Tibial artery (tissue), 4 donors: ENCODE data around the gene HACD3.

Source experiments
- DNase-seq, 2 donors: peaks; one replicate each; pipeline ENCODE4 v3.0.0-alpha.2; 2019
- H3K27ac ChIP-seq, 2 donors: fragments of 200-600 bp; sonication (generic) in 1 of 2; 1 replicate in 1 of 2; 2 replicates in 1 of 2; pipeline ENCODE4 v1.5.1; 2018 to 2019; ENCODE audit warnings: mild to moderate bottlenecking in 1 of 2
- H3K27me3 ChIP-seq, 2 donors: fragments of 200-600 bp; sonication (generic) in 1 of 2; one replicate each; pipeline versions ENCODE4 v1.5.1 to v1.6.0; 2016 to 2019
- H3K36me3 ChIP-seq, 3 donors: fragments of 200-600 bp; sonication (generic) in 2 of 3; one replicate each; pipeline ENCODE4 v1.5.1; 2016 to 2019; ENCODE audit warnings: mild to moderate bottlenecking in 2 of 3
- H3K4me1 ChIP-seq, 4 donors: fragments of 200-600 bp; sonication (generic) in 2 of 4; 1 replicate in 3 of 4; 2 replicates in 1 of 4; pipeline ENCODE4 v1.5.1; 2016 to 2019
- H3K4me3 ChIP-seq, 2 donors: fragments of 200-600 bp; sonication (generic) in 1 of 2; 1 replicate in 1 of 2; 2 replicates in 1 of 2; pipeline ENCODE4 v1.5.1; 2018 to 2019; ENCODE audit warnings: mild to moderate bottlenecking in 2 of 2
- H3K9me3 ChIP-seq, 3 donors: fragments of 200-600 bp; sonication (generic) in 1 of 3; one replicate each; pipeline ENCODE4 v1.5.1; 2016 to 2019
- intact Hi-C: fragments of 100-400 bp; cut with DNase I; formaldehyde crosslinking; loops from one replicate; pipeline ENCODE4 v1.15.0; 2023; ENCODE audit warnings: low total_unique reads
- TF ChIP-seq, protein P1 (sequence below), 2 experiments: fragments of 200-600 bp in 1 of 2; fragments of 450-650 bp in 1 of 2; IDR thresholded peaks; one replicate each; pipeline ENCODE4 v1.5.1; 2017 to 2019; ENCODE audit warnings: antibody characterized with exemption in 2 of 2, mild to moderate bottlenecking in 1 of 2, moderate library complexity in 1 of 2

HACD3 gene

DNA sequence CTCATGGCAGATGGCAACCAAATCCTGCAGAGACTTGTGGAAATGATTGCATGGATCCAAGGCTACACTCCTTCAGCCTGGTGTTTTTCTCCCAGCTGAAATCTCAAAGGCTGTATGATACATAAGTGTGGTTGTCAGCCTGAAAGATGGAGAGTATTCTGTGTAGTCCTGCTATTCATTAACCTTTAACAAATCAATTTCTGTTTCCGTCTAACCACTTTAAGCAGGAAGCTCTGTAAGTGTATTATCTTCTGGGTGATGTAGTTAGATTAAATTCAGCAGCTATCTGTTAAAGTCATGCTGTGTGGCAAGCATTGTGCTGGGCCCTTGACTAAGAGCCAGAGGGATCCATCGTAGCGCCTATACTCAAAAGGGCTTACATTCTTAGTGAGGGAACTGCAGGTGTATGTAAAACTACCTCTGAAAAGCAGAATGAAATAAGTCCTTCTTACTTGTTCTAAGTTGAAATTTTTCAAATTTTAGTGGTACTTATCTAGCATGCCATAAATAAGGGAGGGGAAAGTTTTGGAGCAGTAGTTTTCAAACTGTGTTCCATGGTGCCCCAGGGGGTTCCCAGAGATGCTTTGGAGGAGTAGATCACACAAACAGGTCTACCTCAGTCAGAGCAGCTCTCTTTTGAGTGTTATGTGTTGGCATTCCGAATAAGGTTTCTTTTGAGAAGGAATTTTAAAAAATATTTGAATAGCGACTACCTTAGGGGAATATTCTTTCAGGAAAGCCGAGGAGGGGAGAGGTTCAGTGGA, 28.9 kb downstream of the HACD3 start:
- TF ChIP-seq, protein P1, sequence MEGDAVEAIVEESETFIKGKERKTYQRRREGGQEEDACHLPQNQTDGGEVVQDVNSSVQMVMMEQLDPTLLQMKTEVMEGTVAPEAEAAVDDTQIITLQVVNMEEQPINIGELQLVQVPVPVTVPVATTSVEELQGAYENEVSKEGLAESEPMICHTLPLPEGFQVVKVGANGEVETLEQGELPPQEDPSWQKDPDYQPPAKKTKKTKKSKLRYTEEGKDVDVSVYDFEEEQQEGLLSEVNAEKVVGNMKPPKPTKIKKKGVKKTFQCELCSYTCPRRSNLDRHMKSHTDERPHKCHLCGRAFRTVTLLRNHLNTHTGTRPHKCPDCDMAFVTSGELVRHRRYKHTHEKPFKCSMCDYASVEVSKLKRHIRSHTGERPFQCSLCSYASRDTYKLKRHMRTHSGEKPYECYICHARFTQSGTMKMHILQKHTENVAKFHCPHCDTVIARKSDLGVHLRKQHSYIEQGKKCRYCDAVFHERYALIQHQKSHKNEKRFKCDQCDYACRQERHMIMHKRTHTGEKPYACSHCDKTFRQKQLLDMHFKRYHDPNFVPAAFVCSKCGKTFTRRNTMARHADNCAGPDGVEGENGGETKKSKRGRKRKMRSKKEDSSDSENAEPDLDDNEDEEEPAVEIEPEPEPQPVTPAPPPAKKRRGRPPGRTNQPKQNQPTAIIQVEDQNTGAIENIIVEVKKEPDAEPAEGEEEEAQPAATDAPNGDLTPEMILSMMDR (IDR thresholded peaks at IDR 0.05), result no peak
- Histone ChIP-seq H3K27me3 (no peaks in the 10 kb centered on the region), H3K27ac (no peak overlapping the region), H3K9me3 (no peaks in the 10 kb centered on the region), H3K36me3 (peaks cover 26 to 65% (median 48%) of the 10 kb centered on the region in 3 donors), H3K4me1 (no peaks in the 10 kb centered on the region), H3K4me3 (no peak overlapping the region)
- intact Hi-C loops, result no loop called here
- no peak for DNase-seq

DNA sequence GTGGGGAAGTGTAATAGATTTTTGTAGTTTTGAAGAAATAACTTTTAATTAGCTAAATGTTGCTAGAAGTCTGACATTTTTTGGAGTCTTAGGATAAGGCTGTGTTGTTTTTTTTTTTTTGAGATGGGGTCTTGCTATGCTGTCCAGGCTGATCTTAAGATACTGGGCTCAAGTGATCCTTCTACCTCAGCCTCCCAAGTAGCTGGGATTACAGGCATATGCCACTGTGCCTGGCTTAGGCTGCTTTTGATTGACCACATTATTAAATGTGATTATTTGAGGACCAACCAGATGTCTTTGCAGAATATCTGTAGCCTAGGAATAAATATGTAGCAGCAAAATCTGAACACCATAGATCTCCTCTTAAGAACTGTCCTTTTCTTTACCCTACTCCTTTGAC, 29.7 kb downstream of the HACD3 start:
- Histone ChIP-seq H3K4me3 (no peak overlapping the region), H3K27me3 (no peaks in the 10 kb centered on the region), H3K36me3 (peaks cover 33 to 72% (median 52%) of the 10 kb centered on the region in 3 donors), H3K9me3 (no peaks in the 10 kb centered on the region), H3K27ac (no peak overlapping the region), H3K4me1 (no peaks in the 10 kb centered on the region)
- TF ChIP-seq, protein P1 (IDR thresholded peaks at IDR 0.05), result no peak
- intact Hi-C loops, result no loop called here
- DNase-seq, result no peak

DNA sequence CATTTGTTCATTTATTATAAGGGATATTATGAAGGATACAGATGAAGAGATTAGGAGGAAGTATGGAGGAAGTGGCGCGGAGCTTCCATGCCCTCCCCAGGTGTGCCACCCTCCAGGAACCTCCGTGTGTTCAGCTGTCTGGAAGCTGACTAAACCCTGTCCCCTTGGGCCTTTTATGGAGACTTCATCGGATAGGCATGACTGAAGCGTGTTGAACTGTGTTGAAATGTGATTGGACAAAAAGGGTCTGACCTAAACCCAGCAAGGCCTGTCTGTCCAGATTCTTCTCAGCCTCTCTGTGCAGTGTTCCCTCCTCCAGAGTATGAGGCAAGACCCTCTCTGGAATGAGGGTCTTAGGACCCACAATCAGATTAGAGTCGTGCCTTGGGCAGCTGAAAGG, 31.7 kb downstream of the HACD3 start:
- intact Hi-C loops, result no loop called here
- Histone ChIP-seq H3K27me3 (no peaks in the 10 kb centered on the region), H3K4me3 (no peak overlapping the region), H3K36me3 (peaks cover 38 to 73% (median 40%) of the 10 kb centered on the region in 3 donors), H3K27ac (no peak overlapping the region), H3K9me3 (no peaks in the 10 kb centered on the region), H3K4me1 (no peaks in the 10 kb centered on the region)
- no peak for DNase-seq
- TF ChIP-seq, protein P1 (IDR thresholded peaks at IDR 0.05), result no peak

DNA sequence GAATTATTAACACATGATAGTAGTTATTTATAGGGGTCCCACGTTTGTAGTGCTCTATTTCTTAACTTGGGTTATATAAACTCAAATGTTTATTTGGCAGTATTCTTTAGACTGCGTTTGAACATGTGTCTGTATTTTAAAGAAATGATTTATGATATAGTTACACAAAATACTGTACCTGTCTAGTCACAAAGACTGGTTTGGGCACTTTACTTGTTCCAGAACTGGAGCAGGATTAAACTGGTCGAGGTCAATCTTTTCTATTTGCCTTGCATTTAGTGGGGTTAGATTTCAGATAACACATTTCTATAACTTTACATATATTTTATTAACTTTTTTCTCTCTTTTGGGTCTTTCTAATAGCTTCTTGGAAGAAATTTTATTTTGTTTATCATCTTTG, 39.5 kb downstream of the HACD3 start:
- Histone ChIP-seq H3K9me3 (no peaks in the 10 kb centered on the region), H3K4me3 (no peak overlapping the region), H3K27ac (no peak overlapping the region), H3K4me1 (no peaks in the 10 kb centered on the region), H3K36me3 (peaks cover 45 to 83% (median 62%) of the 10 kb centered on the region in 3 donors), H3K27me3 (no peaks in the 10 kb centered on the region)
- intact Hi-C loops, result no loop called here
- DNase-seq, result no peak
- TF ChIP-seq, protein P1 (IDR thresholded peaks at IDR 0.05), result no peak

DNA sequence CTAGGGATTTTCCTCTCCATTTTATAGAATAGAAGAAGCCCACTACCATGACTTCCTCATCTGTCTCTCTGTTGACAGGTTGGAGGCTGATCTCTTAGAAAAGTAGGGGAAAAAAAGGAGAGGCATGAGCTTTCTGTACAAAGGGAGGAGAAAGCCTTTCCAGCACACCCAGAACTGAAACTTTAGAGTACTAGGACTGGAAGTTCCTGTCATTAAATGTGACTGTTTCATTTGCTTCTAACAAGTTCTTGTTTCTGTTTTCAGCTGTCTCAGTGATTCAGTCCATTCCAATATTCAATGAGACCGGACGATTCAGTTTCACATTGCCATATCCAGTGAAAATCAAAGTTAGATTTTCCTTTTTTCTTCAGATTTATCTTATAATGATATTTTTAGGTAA, 41.7 kb downstream of the HACD3 start:
- Histone ChIP-seq H3K27ac (no peak overlapping the region), H3K4me1 (no peaks in the 10 kb centered on the region), H3K36me3 (peaks cover 26 to 77% (median 59%) of the 10 kb centered on the region in 3 donors), H3K4me3 (no peak overlapping the region), H3K27me3 (no peaks in the 10 kb centered on the region), H3K9me3 (no peaks in the 10 kb centered on the region)
- DNase-seq, result no peak
- intact Hi-C loops, result no loop called here
- TF ChIP-seq, protein P1 (IDR thresholded peaks at IDR 0.05), result no peak
